HG03442 (cell line): ENCODE measurements around the gene HELZ2.

Experiments
- ATAC-seq: cut with Tn5 transposase; IDR thresholded peaks from one replicate; pipeline ENCODE4 v1.9.1; 2021; ENCODE audit warnings: mild to moderate bottlenecking, moderate library complexity; ENCODE audit not compliant: unreplicated experiment

HELZ2 gene

DNA sequence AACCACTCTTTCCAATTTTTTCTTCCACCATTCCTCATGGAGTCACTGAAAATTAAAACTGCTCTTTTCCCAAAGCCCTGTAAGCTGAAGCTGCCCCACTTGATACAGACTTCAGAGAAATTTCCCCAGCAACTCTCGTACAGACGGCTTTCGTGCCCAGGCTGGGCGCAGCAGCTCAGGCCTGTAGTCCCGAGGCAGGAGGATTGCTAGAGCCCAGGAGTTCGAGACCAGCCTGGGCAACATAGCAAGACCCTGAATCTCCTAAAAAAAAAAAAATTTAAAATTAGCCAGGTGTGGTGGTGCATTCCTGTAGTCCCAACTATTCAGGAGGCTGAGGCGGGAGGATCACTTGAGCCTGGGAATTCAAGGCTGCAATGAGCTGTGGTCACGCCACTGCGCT is 46.9 kb downstream of the HELZ2 start:
- ATAC-seq = no peak

DNA sequence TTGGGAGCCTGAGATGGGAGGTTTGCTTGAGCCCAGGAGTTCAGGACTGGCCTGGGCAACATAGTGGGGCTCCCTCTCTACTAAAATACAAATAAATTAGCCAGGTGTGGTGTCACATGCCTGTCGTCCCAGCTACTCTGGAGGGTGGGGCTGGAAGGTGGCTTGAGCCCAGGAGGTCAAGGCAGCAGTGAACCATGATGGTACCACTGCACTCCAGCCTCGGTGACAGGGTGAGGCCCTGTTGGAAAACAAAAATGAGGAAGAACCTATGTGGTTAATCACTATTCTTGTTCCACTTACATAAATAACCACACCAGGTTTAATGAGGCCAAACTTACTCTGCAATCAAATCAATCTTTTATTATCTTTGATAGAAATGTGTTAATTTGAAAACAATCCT is 48.1 kb downstream of the HELZ2 start:
- no peak for ATAC-seq

DNA sequence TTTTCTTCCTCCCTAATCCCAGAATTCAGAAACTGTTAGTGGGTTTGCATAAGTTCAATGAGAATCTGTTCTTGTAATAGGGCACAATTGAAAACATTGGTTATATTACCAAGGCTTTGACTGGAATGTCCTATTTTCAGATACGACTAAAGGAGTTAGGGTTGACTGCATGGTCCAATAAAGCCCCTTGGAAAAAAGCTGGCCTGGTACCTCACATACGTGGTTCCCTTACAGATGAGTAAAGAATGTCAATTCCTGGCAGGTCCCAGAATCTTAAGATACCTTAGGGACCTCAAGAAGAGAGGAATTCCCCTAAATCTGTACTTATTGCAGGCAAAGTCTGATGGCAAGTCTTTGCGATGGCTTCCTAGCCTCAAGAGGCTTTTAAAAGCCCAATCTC is 48.9 kb downstream of the HELZ2 start:
- ATAC-seq = no peak
